GM23338 (cell line): ENCODE data around the gene LOXL3. TPM values are rescaled to one million over a fixed set of nuclear protein-coding genes. Genes with fewer than 3 reads are reported as not detected.
A peak's percentile ranks its signal among the peaks of the same experiment; 100 is the strongest.

ENCODE experiments used
- ATAC-seq: fragments of 200-7000 bp; cut with Tn5 transposase; 3 replicates; pipeline ENCODE4 v1.9.1; 2020
- DNase-seq: peaks from one replicate; pipeline ENCODE4 v3.0.0-alpha.2; 2015; ENCODE audit warnings: low spot score
- H2AFZ ChIP-seq: fragments of 200-600 bp; sonication (generic); 2 replicates; pipeline ENCODE4 v1.8.0; 2016; ENCODE audit warnings: antibody characterized with exemption, mild to moderate bottlenecking, moderate library complexity
- H3F3A ChIP-seq: fragments of 200-600 bp; sonication (generic); replicated peaks from 2 replicates; pipeline ENCODE4 v1.8.0; 2017; ENCODE audit warnings: antibody characterized with exemption, mixed run types, low read depth
- H3K27ac ChIP-seq: fragments of 200-600 bp; sonication (generic); 2 replicates; pipeline ENCODE4 v1.6.1; 2016; ENCODE audit warnings: low read depth
- H3K27me3 ChIP-seq: fragments of 200-600 bp; sonication (generic); 2 replicates; pipeline ENCODE4 v1.8.0; 2016; ENCODE audit warnings: mild to moderate bottlenecking, mixed run types, moderate library complexity; ENCODE audit not compliant: insufficient read depth
- H3K36me3 ChIP-seq: fragments of 200-600 bp; sonication (generic); 2 replicates; pipeline ENCODE4 v1.8.0; 2016; ENCODE audit warnings: mild to moderate bottlenecking; ENCODE audit not compliant: insufficient read depth
- H3K4me1 ChIP-seq: fragments of 200-600 bp; sonication (generic); 2 replicates; pipeline ENCODE4 v1.8.0; 2016; ENCODE audit warnings: mild to moderate bottlenecking, moderate library complexity; ENCODE audit not compliant: insufficient read depth
- H3K4me2 ChIP-seq: fragments of 200-600 bp; sonication (generic); 2 replicates; pipeline ENCODE4 v1.7.1; 2017; ENCODE audit warnings: mixed run types
- H3K4me3 ChIP-seq: fragments of 200-600 bp; sonication (generic); 2 replicates; pipeline ENCODE4 v1.6.1; 2016; ENCODE audit warnings: mixed run types
- H3K79me2 ChIP-seq: fragments of 200-600 bp; sonication (generic); replicated peaks from 2 replicates; pipeline ENCODE4 v1.8.0; 2017; ENCODE audit warnings: mild to moderate bottlenecking; ENCODE audit not compliant: insufficient read depth
- H3K9me2 ChIP-seq: fragments of 200-600 bp; sonication (generic); 2 replicates; pipeline ENCODE4 v1.8.0; 2017; ENCODE audit not compliant: insufficient read depth
- H4K20me1 ChIP-seq: fragments of 200-600 bp; sonication (generic); replicated peaks from 2 replicates; pipeline ENCODE4 v1.8.0; 2017; ENCODE audit warnings: mild to moderate bottlenecking; ENCODE audit not compliant: insufficient read depth
- H3K27ac Mint-ChIP-seq: 2 replicates; pipeline ENCODE4 v1.8.0; 2020; ENCODE audit warnings: inconsistent platforms, mild to moderate bottlenecking, moderate library complexity, mixed read lengths
- H3K27me3 Mint-ChIP-seq: 3 replicates; pipeline ENCODE4 v1.8.0; 2022; ENCODE audit warnings: low read depth, mild to moderate bottlenecking, moderate library complexity, mixed read lengths, inconsistent platforms; ENCODE audit not compliant: insufficient read depth, poor library complexity
- H3K36me3 Mint-ChIP-seq: 3 replicates; pipeline ENCODE4 v1.8.0; 2021; ENCODE audit warnings: low read depth, mild to moderate bottlenecking, inconsistent platforms, moderate library complexity, mixed read lengths
- H3K4me1 Mint-ChIP-seq: 3 replicates; pipeline ENCODE4 v1.8.0; 2020; ENCODE audit warnings: mild to moderate bottlenecking, inconsistent platforms, mixed read lengths
- H3K4me3 Mint-ChIP-seq: 3 replicates; pipeline ENCODE4 v1.8.0; 2021; ENCODE audit warnings: moderate library complexity, mild to moderate bottlenecking, inconsistent platforms, mixed read lengths
- H3K9me3 Mint-ChIP-seq: 3 replicates; pipeline ENCODE4 v1.8.0; 2020; ENCODE audit warnings: moderate library complexity, mild to moderate bottlenecking, inconsistent platforms, mixed read lengths
- CREB1 ChIP-seq: fragments of 250-450 bp; sonication (Bioruptor Pico); IDR thresholded peaks from 2 replicates; pipeline ENCODE4 v1.5.0; 2020; ENCODE audit warnings: low read depth, mild to moderate bottlenecking, moderate library complexity
- POLR2AphosphoS5 ChIP-seq: IDR thresholded peaks from 2 replicates; pipeline ENCODE4 v1.6.1; 2016; ENCODE audit warnings: antibody characterized with exemption, low read depth
- polyA plus RNA-seq: library from polyadenylated mRNA; unstranded; fragments of >200 nt; fragmentation: Nextera tagmentation; extraction: Ambion mirVana; gene quantifications from 2 replicates; pipeline ENCODE4 v1.2.1, GENCODE V29; 2016
- total RNA-seq: library from RNA; depleted of rRNA; stranded (reverse); fragments of >200 nt; shearing (Covaris generic); gene quantifications from 2 replicates; pipeline ENCODE4 v1.2.3, GENCODE V29; 2014
- TF ChIP-seq, protein P1 (sequence below): IDR thresholded peaks from 2 replicates; pipeline ENCODE4 v1.6.1; 2016; ENCODE audit warnings: antibody characterized with exemption
- TF ChIP-seq, protein P2 (sequence below): fragments of 250-450 bp; sonication (Bioruptor Pico); IDR thresholded peaks from 2 replicates; pipeline ENCODE4 v1.5.0; 2020; ENCODE audit warnings: mild to moderate bottlenecking, moderate library complexity

The LOXL3 gene
- total and polyA plus RNA-seq, 2 experiments from 2014 or later, result 4.7 to 14.9 TPM

- Histone ChIP-seq H3K4me1 (peaks cover 22% of the 10 kb centered on the region), H3K27ac (no peak overlapping the region), H3K4me2 (peak overlapping the region; percentile 96), H3K27me3 (peaks cover 92% of the 10 kb centered on the region), H4K20me1 (no peaks in the 10 kb centered on the region; the same call in 1 of the 2 replicates), H3K79me2 (peaks cover 1% of the 10 kb centered on the region; the same call in 1 of the 2 replicates), H3K9me2 (no peaks in the 10 kb centered on the region), H3K4me3 (peak overlapping the region; percentile 93), H2AFZ (no peak overlapping the region), H3K36me3 (no peaks in the 10 kb centered on the region), H3F3A (peaks cover 7% of the 10 kb centered on the region)
- DNase-seq (no peak), ATAC-seq (no peak)
- TF ChIP-seq, protein P1, sequence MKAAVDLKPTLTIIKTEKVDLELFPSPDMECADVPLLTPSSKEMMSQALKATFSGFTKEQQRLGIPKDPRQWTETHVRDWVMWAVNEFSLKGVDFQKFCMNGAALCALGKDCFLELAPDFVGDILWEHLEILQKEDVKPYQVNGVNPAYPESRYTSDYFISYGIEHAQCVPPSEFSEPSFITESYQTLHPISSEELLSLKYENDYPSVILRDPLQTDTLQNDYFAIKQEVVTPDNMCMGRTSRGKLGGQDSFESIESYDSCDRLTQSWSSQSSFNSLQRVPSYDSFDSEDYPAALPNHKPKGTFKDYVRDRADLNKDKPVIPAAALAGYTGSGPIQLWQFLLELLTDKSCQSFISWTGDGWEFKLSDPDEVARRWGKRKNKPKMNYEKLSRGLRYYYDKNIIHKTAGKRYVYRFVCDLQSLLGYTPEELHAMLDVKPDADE, result no peak
- TF ChIP-seq, protein P2, sequence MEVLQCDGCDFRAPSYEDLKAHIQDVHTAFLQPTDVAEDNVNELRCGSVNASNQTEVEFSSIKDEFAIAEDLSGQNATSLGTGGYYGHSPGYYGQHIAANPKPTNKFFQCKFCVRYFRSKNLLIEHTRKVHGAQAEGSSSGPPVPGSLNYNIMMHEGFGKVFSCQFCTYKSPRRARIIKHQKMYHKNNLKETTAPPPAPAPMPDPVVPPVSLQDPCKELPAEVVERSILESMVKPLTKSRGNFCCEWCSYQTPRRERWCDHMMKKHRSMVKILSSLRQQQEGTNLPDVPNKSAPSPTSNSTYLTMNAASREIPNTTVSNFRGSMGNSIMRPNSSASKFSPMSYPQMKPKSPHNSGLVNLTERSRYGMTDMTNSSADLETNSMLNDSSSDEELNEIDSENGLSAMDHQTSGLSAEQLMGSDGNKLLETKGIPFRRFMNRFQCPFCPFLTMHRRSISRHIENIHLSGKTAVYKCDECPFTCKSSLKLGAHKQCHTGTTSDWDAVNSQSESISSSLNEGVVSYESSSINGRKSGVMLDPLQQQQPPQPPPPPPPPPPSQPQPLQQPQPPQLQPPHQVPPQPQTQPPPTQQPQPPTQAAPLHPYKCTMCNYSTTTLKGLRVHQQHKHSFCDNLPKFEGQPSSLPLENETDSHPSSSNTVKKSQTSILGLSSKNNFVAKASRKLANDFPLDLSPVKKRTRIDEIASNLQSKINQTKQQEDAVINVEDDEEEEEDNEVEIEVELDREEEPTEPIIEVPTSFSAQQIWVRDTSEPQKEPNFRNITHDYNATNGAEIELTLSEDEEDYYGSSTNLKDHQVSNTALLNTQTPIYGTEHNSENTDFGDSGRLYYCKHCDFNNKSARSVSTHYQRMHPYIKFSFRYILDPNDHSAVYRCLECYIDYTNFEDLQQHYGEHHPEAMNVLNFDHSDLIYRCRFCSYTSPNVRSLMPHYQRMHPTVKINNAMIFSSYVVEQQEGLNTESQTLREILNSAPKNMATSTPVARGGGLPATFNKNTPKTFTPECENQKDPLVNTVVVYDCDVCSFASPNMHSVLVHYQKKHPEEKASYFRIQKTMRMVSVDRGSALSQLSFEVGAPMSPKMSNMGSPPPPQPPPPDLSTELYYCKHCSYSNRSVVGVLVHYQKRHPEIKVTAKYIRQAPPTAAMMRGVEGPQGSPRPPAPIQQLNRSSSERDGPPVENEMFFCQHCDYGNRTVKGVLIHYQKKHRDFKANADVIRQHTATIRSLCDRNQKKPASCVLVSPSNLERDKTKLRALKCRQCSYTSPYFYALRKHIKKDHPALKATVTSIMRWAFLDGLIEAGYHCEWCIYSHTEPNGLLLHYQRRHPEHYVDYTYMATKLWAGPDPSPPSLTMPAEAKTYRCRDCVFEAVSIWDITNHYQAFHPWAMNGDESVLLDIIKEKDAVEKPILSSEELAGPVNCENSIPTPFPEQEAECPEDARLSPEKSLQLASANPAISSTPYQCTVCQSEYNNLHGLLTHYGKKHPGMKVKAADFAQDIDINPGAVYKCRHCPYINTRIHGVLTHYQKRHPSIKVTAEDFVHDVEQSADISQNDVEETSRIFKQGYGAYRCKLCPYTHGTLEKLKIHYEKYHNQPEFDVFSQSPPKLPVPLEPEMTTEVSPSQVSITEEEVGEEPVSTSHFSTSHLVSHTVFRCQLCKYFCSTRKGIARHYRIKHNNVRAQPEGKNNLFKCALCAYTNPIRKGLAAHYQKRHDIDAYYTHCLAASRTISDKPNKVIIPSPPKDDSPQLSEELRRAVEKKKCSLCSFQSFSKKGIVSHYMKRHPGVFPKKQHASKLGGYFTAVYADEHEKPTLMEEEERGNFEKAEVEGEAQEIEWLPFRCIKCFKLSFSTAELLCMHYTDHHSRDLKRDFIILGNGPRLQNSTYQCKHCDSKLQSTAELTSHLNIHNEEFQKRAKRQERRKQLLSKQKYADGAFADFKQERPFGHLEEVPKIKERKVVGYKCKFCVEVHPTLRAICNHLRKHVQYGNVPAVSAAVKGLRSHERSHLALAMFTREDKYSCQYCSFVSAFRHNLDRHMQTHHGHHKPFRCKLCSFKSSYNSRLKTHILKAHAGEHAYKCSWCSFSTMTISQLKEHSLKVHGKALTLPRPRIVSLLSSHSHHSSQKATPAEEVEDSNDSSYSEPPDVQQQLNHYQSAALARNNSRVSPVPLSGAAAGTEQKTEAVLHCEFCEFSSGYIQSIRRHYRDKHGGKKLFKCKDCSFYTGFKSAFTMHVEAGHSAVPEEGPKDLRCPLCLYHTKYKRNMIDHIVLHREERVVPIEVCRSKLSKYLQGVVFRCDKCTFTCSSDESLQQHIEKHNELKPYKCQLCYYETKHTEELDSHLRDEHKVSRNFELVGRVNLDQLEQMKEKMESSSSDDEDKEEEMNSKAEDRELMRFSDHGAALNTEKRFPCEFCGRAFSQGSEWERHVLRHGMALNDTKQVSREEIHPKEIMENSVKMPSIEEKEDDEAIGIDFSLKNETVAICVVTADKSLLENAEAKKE (CRISPR knock-in tag), result no peak
- no peak for TF ChIP-seq CREB1
- no peak for TF ChIP-seq POLR2AphosphoS5
- peaks cover 6% of the 10 kb centered on the region; the same call in 1 of the 3 replicates for H3K36me3 Mint-ChIP-seq
- peak overlapping the region; percentile 83 for H3K4me3 Mint-ChIP-seq
- no peak overlapping the region for H3K27ac Mint-ChIP-seq
- peaks cover 26% of the 10 kb centered on the region for H3K4me1 Mint-ChIP-seq
- H3K27me3 Mint-ChIP-seq, result peaks cover 83% of the 10 kb centered on the region
- peaks cover 3% of the 10 kb centered on the region; the same call in 1 of the 3 replicates for H3K9me3 Mint-ChIP-seq
Observed at GRCh38 chr2:74551942-74552913, 1.5 kb downstream of the LOXL3 start.
